Body of pancreas (tissue), 4 donors: Measurements from ENCODE around the gene GNAO1.

ENCODE experiments used
- CTCF ChIP-seq, 7 experiments: fragments of 450-650 bp in 4 of 7; fragments of 200-600 bp in 3 of 7; sonication (generic) in 3 of 7; IDR thresholded peaks; one replicate each; pipeline ENCODE4 v1.5.1; 2016 to 2019; ENCODE audit warnings: antibody characterized with exemption in 7 of 7
- POLR2A ChIP-seq, 3 donors: fragments of 450-650 bp; IDR thresholded peaks; one replicate each; pipeline ENCODE4 v1.6.1; 2016; ENCODE audit warnings: antibody characterized with exemption in 3 of 3, mild to moderate bottlenecking in 2 of 3

GRCh38 chr16:56272583-56272894 is 81.2 kb downstream of the GNAO1 start:
- TF ChIP-seq CTCF (IDR thresholded peaks at IDR 0.05) (no peak), POLR2A (IDR thresholded peaks at IDR 0.05) (no peak)
